ENCODE results near the gene UBXN10. TPM values are rescaled to one million over a fixed set of nuclear protein-coding genes. Genes with fewer than 3 reads are reported as not detected.

The UBXN10 gene
- total RNA-seq, 1 experiment from 2014 or later: 0.33 TPM

GRCh38 chr1:20209471-20209870, 23.6 kb downstream of the UBXN10 start:
- intact Hi-C loops (cut with micrococcal nuclease; ENCODE audit: unreplicated experiment): no loop called here
- CTCF ChIA-PET: interaction anchor here (0.7 kb wide), 1 partner anchor 51 kb away, joined by 3 read pairs; no protein-coding TSS in a partner anchor
- TF ChIP-seq, protein P1, sequence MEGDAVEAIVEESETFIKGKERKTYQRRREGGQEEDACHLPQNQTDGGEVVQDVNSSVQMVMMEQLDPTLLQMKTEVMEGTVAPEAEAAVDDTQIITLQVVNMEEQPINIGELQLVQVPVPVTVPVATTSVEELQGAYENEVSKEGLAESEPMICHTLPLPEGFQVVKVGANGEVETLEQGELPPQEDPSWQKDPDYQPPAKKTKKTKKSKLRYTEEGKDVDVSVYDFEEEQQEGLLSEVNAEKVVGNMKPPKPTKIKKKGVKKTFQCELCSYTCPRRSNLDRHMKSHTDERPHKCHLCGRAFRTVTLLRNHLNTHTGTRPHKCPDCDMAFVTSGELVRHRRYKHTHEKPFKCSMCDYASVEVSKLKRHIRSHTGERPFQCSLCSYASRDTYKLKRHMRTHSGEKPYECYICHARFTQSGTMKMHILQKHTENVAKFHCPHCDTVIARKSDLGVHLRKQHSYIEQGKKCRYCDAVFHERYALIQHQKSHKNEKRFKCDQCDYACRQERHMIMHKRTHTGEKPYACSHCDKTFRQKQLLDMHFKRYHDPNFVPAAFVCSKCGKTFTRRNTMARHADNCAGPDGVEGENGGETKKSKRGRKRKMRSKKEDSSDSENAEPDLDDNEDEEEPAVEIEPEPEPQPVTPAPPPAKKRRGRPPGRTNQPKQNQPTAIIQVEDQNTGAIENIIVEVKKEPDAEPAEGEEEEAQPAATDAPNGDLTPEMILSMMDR (IDR thresholded peaks at IDR 0.05; ENCODE audit: unreplicated experiment): no peak
- peaks cover 26% of the 10 kb centered on the region for H3K4me1 Mint-ChIP-seq (ENCODE audit: low read depth, unreplicated experiment)
- H3K27ac Mint-ChIP-seq (ENCODE audit: unreplicated experiment): no peak overlapping the region
- no TSS peak for BruUV-seq (replicated peaks)
- H3K27me3 Mint-ChIP-seq (ENCODE audit: unreplicated experiment): no peaks in the 10 kb centered on the region
- H3K4me3 Mint-ChIP-seq (ENCODE audit: low read depth, unreplicated experiment): no peak overlapping the region
- no peaks in the 10 kb centered on the region for H3K36me3 Mint-ChIP-seq (ENCODE audit: insufficient read depth, unreplicated experiment)
- no peaks in the 10 kb centered on the region for H3K9me3 Mint-ChIP-seq (ENCODE audit: low read depth, unreplicated experiment)
- no peak for DNase-seq

- Mint-ChIP-seq H3K27ac (ENCODE audit: unreplicated experiment) (peak overlapping the region; percentile 63), H3K4me3 (ENCODE audit: low read depth, unreplicated experiment) (no peak overlapping the region), H3K27me3 (ENCODE audit: unreplicated experiment) (no peaks in the 10 kb centered on the region), H3K9me3 (ENCODE audit: low read depth, unreplicated experiment) (no peaks in the 10 kb centered on the region), H3K4me1 (ENCODE audit: low read depth, unreplicated experiment) (peaks cover 26% of the 10 kb centered on the region), H3K36me3 (ENCODE audit: insufficient read depth, unreplicated experiment) (no peaks in the 10 kb centered on the region)
- intact Hi-C loops (cut with micrococcal nuclease; ENCODE audit: unreplicated experiment): loop anchor here (5.0 to 10.0 kb wide), 2 partner anchors 146 to 214 kb away; no protein-coding TSS in a partner anchor
- CTCF ChIA-PET: interaction anchor here (1.3 kb wide), 1 partner anchor 9 kb away, joined by 3 read pairs; no protein-coding TSS in a partner anchor
- no TSS peak for BruUV-seq (replicated peaks)
- TF ChIP-seq, protein P1 (IDR thresholded peaks at IDR 0.05; ENCODE audit: unreplicated experiment): no peak
- no peak for DNase-seq
Observed at GRCh38 chr1:20210736-20211460, 25.0 kb downstream of the UBXN10 start.

DNA sequence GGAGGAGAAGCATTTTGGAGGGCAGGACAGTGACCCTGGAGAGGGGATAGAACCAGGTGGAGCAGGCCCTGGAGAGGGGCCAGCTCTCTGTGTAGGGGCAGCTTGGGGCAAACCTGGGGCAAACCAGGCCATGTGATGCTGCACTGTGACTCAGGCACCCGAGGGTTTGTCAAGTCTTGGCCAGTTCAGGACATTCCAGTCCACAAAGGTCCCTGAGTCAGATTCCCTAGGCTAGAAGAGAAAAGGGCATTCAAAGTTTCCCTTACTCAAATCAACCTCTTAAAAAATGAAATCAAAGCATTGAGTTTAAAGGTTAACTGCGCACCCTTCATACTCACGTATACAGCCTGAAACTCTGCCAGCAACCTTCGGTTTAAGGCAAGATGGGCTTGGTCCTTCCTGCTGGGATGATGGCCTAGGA, 25.6 kb downstream of the UBXN10 start:
- Mint-ChIP-seq H3K4me3 (ENCODE audit: low read depth, unreplicated experiment) (no peak overlapping the region), H3K27ac (ENCODE audit: unreplicated experiment) (peak overlapping the region; percentile 63), H3K9me3 (ENCODE audit: low read depth, unreplicated experiment) (no peaks in the 10 kb centered on the region), H3K27me3 (ENCODE audit: unreplicated experiment) (no peaks in the 10 kb centered on the region), H3K36me3 (ENCODE audit: insufficient read depth, unreplicated experiment) (no peaks in the 10 kb centered on the region), H3K4me1 (ENCODE audit: low read depth, unreplicated experiment) (peaks cover 26% of the 10 kb centered on the region)
- peak; percentile 46 for DNase-seq
- TF ChIP-seq, protein P1 (IDR thresholded peaks at IDR 0.05; ENCODE audit: unreplicated experiment): no peak
- CTCF ChIA-PET: interaction anchor here (1.3 kb wide), 2 partner anchors 10 to 219 kb away, joined by 3 read pairs; no protein-coding TSS in a partner anchor
- no TSS peak for BruUV-seq (replicated peaks)
- intact Hi-C loops (cut with micrococcal nuclease; ENCODE audit: unreplicated experiment): loop anchor here (5.0 to 10.0 kb wide), 2 partner anchors 146 to 213 kb away; no protein-coding TSS in a partner anchor

GRCh38 chr1:20212085-20212684, 26.3 kb downstream of the UBXN10 start:
- CTCF ChIA-PET: interaction anchor here (0.6 to 1.9 kb wide), 6 partner anchors 76 to 411 kb away, joined by 3 to 14 read pairs (median 6); no protein-coding TSS in a partner anchor
- no peak for DNase-seq
- Mint-ChIP-seq H3K9me3 (ENCODE audit: low read depth, unreplicated experiment) (no peaks in the 10 kb centered on the region), H3K27me3 (ENCODE audit: unreplicated experiment) (no peaks in the 10 kb centered on the region), H3K27ac (ENCODE audit: unreplicated experiment) (peak overlapping the region; percentile 63), H3K4me1 (ENCODE audit: low read depth, unreplicated experiment) (peaks cover 26% of the 10 kb centered on the region), H3K36me3 (ENCODE audit: insufficient read depth, unreplicated experiment) (no peaks in the 10 kb centered on the region), H3K4me3 (ENCODE audit: low read depth, unreplicated experiment) (no peak overlapping the region)
- TF ChIP-seq, protein P1 (IDR thresholded peaks at IDR 0.05; ENCODE audit: unreplicated experiment): no peak
- no TSS peak for BruUV-seq (replicated peaks)
- intact Hi-C loops (cut with micrococcal nuclease; ENCODE audit: unreplicated experiment): loop anchor here (2.0 to 10.0 kb wide), 3 partner anchors 145 to 283 kb away; no protein-coding TSS in a partner anchor
